ENCODE data around the gene NCKAP5.

The NCKAP5 gene

GRCh38 chr2:133085646-133086045 is 482.6 kb downstream of the NCKAP5 start:
- Histone ChIP-seq H3K36me3 (ENCODE audit: insufficient read depth, low read length) (no peaks in the 10 kb centered on the region), H3F3A (ENCODE audit: insufficient read depth, low read length) (no peaks in the 10 kb centered on the region), H3K4me2 (ENCODE audit: low read length) (no peak overlapping the region), H3K4me1 (ENCODE audit: insufficient read depth, low read length, severe bottlenecking) (no peaks in the 10 kb centered on the region), H3K9me2 (ENCODE audit: low read depth, low read length) (no peaks in the 10 kb centered on the region), H3K9me3 (ENCODE audit: low read length) (no peaks in the 10 kb centered on the region), H3K79me2 (ENCODE audit: insufficient read depth, low read length) (no peaks in the 10 kb centered on the region), H3K27ac (ENCODE audit: low read depth, low read length, poor library complexity, severe bottlenecking) (no peak overlapping the region), H2AFZ (ENCODE audit: low read length) (no peak overlapping the region), H3K4me3 (ENCODE audit: low read depth, low read length, poor library complexity, severe bottlenecking) (no peak overlapping the region), H3K27me3 (ENCODE audit: insufficient read depth, low read length) (no peaks in the 10 kb centered on the region), H3K9ac (ENCODE audit: low read length) (no peak overlapping the region), H4K20me1 (ENCODE audit: insufficient read depth, low read length) (no peaks in the 10 kb centered on the region)
- no peak for TF ChIP-seq CTCF (IDR thresholded peaks at IDR 0.05; ENCODE audit: low read length)
- no peak for TF ChIP-seq EZH2 (IDR thresholded peaks at IDR 0.05; ENCODE audit: borderline replicate concordance, low read length)

GRCh38 chr2:133082034-133082433 is 486.2 kb downstream of the NCKAP5 start:
- Histone ChIP-seq H3K9me3 (ENCODE audit: low read length) (no peaks in the 10 kb centered on the region), H3K36me3 (ENCODE audit: insufficient read depth, low read length) (no peaks in the 10 kb centered on the region), H3K4me1 (ENCODE audit: insufficient read depth, low read length, severe bottlenecking) (no peaks in the 10 kb centered on the region), H3K4me2 (ENCODE audit: low read length) (no peak overlapping the region), H3K9ac (ENCODE audit: low read length) (no peak overlapping the region), H4K20me1 (ENCODE audit: insufficient read depth, low read length) (no peaks in the 10 kb centered on the region), H3K27me3 (ENCODE audit: insufficient read depth, low read length) (no peaks in the 10 kb centered on the region), H3K4me3 (ENCODE audit: low read depth, low read length, poor library complexity, severe bottlenecking) (no peak overlapping the region), H2AFZ (ENCODE audit: low read length) (no peak overlapping the region), H3K79me2 (ENCODE audit: insufficient read depth, low read length) (no peaks in the 10 kb centered on the region), H3F3A (ENCODE audit: insufficient read depth, low read length) (no peaks in the 10 kb centered on the region), H3K27ac (ENCODE audit: low read depth, low read length, poor library complexity, severe bottlenecking) (no peak overlapping the region), H3K9me2 (ENCODE audit: low read depth, low read length) (no peaks in the 10 kb centered on the region)
- TF ChIP-seq EZH2 (IDR thresholded peaks at IDR 0.05; ENCODE audit: borderline replicate concordance, low read length) (no peak), CTCF (IDR thresholded peaks at IDR 0.05; ENCODE audit: low read length) (no peak)

GRCh38 chr2:133080822-133081221 is 487.4 kb downstream of the NCKAP5 start:
- Histone ChIP-seq H3K9ac (ENCODE audit: low read length) (no peak overlapping the region), H3K4me3 (ENCODE audit: low read depth, low read length, poor library complexity, severe bottlenecking) (no peak overlapping the region), H3K27me3 (ENCODE audit: insufficient read depth, low read length) (no peaks in the 10 kb centered on the region), H3K36me3 (ENCODE audit: insufficient read depth, low read length) (no peaks in the 10 kb centered on the region), H2AFZ (ENCODE audit: low read length) (no peak overlapping the region), H3K9me2 (ENCODE audit: low read depth, low read length) (no peaks in the 10 kb centered on the region), H3K27ac (ENCODE audit: low read depth, low read length, poor library complexity, severe bottlenecking) (no peak overlapping the region), H3K9me3 (ENCODE audit: low read length) (no peaks in the 10 kb centered on the region), H4K20me1 (ENCODE audit: insufficient read depth, low read length) (no peaks in the 10 kb centered on the region), H3F3A (ENCODE audit: insufficient read depth, low read length) (no peaks in the 10 kb centered on the region), H3K4me1 (ENCODE audit: insufficient read depth, low read length, severe bottlenecking) (no peaks in the 10 kb centered on the region), H3K79me2 (ENCODE audit: insufficient read depth, low read length) (no peaks in the 10 kb centered on the region), H3K4me2 (ENCODE audit: low read length) (no peak overlapping the region)
- no peak for TF ChIP-seq CTCF (IDR thresholded peaks at IDR 0.05; ENCODE audit: low read length)
- TF ChIP-seq EZH2 (IDR thresholded peaks at IDR 0.05; ENCODE audit: borderline replicate concordance, low read length), result no peak
